Measurements from ENCODE around the gene PRELID3B.

Gene PRELID3B

DNA sequence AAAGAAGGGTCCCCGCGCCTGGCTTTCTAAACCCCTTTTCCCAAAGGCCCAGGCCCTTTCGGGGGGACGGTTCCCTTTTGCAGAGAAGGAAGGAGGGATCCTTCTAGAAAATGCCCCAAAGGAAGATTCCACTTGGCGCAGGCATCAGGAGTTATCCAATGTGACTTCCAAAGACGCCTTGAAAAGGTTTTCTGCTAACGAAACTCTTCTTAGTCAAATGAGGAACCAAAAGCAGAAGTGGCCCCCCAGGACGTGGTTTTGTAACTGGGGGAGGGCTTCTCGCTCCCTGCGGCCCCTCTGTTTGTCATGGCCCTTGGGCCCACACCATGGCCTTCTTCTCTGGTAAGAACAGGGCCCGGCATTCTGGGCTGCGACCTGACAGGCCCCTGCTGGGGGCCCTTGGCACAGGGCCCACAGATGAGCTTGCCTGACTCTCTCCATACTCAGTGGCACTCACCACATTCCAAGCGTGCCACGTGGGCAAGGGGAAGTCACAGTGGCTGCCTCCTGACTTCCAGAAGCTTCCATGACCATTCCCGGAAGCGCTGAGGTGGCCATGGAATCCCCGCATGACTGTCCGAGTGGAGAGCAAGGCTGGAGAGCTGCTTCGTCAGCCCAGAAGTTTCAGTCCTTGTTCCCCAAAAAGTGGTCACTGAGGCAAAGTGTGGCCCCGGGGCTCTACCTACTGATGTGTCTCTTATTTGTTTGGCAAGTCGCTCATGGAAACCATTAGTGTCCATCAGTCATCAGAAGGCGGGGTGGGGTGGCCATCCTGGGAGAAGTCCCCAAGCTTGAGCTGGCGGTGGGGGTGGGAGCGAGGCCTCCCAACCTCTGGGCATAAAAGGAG lies 34.7 kb downstream of the PRELID3B start:
- no peak overlapping the region for H3K4me3 ChIP-seq (ENCODE audit: control insufficient read depth, low read depth, low read length)
- no peak for DNase-seq (ENCODE audit: low read depth)
- TF ChIP-seq CTCF (conservative IDR thresholded peaks at IDR 0.05; ENCODE audit: control insufficient read depth, insufficient read depth, low read depth, low read length): no peak

- peak within 1 kb of the TSS; percentile 69 for H3K4me3 ChIP-seq (ENCODE audit: control insufficient read depth, low read depth, low read length)
These were observed 35.5 kb downstream of the PRELID3B start, which contains the start of gene CTSZ for GRCh38 chr20:59006864-59007664. Gene CTSZ, minus strand, starts transcription at chr20:59007254. Its CDS starts 126 bp downstream, at chr20:59007128.

DNA sequence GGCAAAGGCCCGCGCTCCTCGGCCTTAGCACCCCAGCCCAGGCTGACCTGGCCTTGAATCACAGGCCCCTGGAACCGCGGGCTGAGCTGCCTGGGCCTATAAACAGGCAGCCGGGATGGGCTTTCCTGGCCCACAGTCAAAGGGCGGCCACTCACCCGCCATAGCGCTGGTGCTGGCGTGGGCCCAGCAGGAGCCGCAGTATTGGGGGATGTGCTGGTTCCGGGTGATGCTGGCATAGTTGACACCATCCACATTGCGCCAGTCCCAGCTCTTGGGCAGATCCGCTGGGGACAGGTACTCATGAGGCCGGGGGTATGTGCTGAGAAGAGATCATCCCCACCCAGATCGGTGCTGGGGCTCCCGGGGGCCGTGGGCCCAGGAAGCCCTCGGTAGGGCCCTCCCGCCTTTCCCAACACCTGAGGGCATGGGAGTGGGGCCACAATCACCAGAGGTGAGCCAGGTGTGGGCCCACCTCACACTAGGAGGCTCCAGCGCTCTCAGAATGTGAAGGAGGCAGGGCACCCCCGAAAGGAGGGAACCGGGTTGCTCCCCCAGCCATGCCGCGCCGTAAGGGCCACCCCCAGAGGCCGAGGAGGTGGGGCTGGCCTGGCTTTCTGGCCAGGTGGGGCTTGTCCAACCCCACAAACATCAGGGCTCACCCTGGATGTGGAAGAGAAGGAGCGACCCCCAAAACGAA lies 36.3 kb downstream of the PRELID3B start:
- peak overlapping the region; percentile 69 for H3K4me3 ChIP-seq (ENCODE audit: control insufficient read depth, low read depth, low read length)
- no peak for TF ChIP-seq CTCF (conservative IDR thresholded peaks at IDR 0.05; ENCODE audit: control insufficient read depth, insufficient read depth, low read depth, low read length)
- DNase-seq (ENCODE audit: low read depth): peak; percentile 35

More at GRCh38 chr20:59006864-59007664, 35.5 kb downstream of the PRELID3B start, which contains the start of gene CTSZ:
- DNase-seq (ENCODE audit: low read depth): peak; percentile 14
- TF ChIP-seq CTCF (conservative IDR thresholded peaks at IDR 0.05; ENCODE audit: control insufficient read depth, insufficient read depth, low read depth, low read length): no peak

GRCh38 chr20:59005523-59006166 lies 36.9 kb downstream of the PRELID3B start:
- peak overlapping the region; percentile 69 for H3K4me3 ChIP-seq (ENCODE audit: control insufficient read depth, low read depth, low read length)
- DNase-seq (ENCODE audit: low read depth): no peak
- no peak for TF ChIP-seq CTCF (conservative IDR thresholded peaks at IDR 0.05; ENCODE audit: control insufficient read depth, insufficient read depth, low read depth, low read length)

DNA sequence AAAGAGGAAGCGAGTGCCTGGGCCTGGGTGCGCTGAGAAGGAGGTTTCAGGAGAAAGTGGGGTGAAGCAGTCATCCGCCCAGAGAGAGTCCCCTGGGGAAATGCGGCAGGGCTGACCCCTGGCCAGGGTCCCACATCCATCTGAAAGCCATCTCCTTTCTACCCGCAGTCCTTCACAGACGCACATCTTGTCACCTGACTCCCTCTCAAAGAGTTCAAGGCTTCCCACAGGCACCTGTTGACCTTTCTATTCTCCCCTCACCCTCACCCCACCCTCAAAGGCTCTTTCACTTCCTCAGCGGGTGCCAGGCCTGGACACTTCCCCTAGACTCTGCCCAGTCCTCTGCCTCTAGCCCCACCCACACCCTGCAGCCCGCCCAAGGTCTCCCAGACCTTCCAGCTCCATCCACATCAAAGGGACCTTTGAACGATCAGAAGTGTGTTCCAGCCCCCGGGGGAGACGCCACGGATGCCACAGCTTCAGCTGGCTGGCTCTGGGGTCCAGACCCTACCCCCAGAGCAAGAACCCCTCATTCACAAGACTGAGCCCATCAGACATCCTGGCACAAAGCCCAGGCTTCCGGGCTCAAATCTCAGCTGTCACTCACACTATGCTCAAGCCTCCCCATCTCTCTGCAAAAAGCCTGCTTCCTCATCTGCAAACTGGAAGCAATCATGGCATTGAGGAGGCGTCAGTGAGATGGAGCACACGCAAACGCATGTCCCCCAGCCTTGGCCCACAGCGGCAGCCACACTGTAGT lies 37.6 kb downstream of the PRELID3B start:
- TF ChIP-seq CTCF (conservative IDR thresholded peaks at IDR 0.05; ENCODE audit: control insufficient read depth, insufficient read depth, low read depth, low read length): no peak
- H3K4me3 ChIP-seq (ENCODE audit: control insufficient read depth, low read depth, low read length): peak overlapping the region; percentile 4
- no peak for DNase-seq (ENCODE audit: low read depth)

Data from fibroblast of mammary gland (primary cell).